Thoracic aorta (tissue), 2 donors: ENCODE data around the gene ARID1B. TPM values are rescaled to one million over a fixed set of nuclear protein-coding genes. Genes with fewer than 3 reads are reported as not detected.

ENCODE experiments used
- ATAC-seq: fragments of 150-250 bp; one replicate; pipeline ENCODE4 v1.8.0; 2017; ENCODE audit warnings: low read depth; ENCODE audit not compliant: insufficient number of reproducible peaks, low FRiP score
- DNase-seq: peaks from one replicate; pipeline ENCODE4 v3.0.0-alpha.2; 2020; ENCODE audit warnings: low spot score
- H3K27ac ChIP-seq, 2 donors: fragments of 200-600 bp; sonication (generic); 1 replicate in 1 of 2; 2 replicates in 1 of 2; pipeline ENCODE4 v1.5.1; 2016; ENCODE audit warnings: mild to moderate bottlenecking in 2 of 2, moderate library complexity in 2 of 2
- H3K27me3 ChIP-seq: fragments of 200-600 bp; sonication (generic); replicated peaks from 2 replicates; pipeline ENCODE4 v1.6.0; 2016; ENCODE audit warnings: mild to moderate bottlenecking; ENCODE audit not compliant: insufficient read depth
- H3K36me3 ChIP-seq: fragments of 200-600 bp; sonication (generic); one replicate; pipeline ENCODE4 v1.5.1; 2016
- H3K4me1 ChIP-seq, 2 donors: fragments of 200-600 bp; sonication (generic); 1 replicate in 1 of 2; 2 replicates in 1 of 2; pipeline versions ENCODE4 v1.5.1 to v1.6.0; 2016; ENCODE audit warnings: low read depth in 2 of 2, mild to moderate bottlenecking in 1 of 2; ENCODE audit not compliant: control insufficient read depth in 1 of 2
- H3K4me3 ChIP-seq: fragments of 200-600 bp; sonication (generic); 2 replicates; pipeline ENCODE4 v1.5.1; 2016; ENCODE audit warnings: mild to moderate bottlenecking
- H3K9me3 ChIP-seq: fragments of 200-600 bp; sonication (generic); 2 replicates; pipeline ENCODE4 v1.5.1; 2016
- total RNA-seq, 2 donors: library from RNA; depleted of rRNA; stranded (reverse); fragments of >200 nt; gene quantifications; one replicate each; pipeline versions ENCODE4 v1.1.0 to v1.2.3, GENCODE V29; 2016
- TF ChIP-seq, protein P1 (sequence below): fragments of 200-600 bp; sonication (generic); IDR thresholded peaks from one replicate; pipeline ENCODE4 v1.5.1; 2019; ENCODE audit warnings: antibody characterized with exemption

The ARID1B gene
- total RNA-seq, 2 donors from 2014 or later: 120 to 158 TPM

DNA sequence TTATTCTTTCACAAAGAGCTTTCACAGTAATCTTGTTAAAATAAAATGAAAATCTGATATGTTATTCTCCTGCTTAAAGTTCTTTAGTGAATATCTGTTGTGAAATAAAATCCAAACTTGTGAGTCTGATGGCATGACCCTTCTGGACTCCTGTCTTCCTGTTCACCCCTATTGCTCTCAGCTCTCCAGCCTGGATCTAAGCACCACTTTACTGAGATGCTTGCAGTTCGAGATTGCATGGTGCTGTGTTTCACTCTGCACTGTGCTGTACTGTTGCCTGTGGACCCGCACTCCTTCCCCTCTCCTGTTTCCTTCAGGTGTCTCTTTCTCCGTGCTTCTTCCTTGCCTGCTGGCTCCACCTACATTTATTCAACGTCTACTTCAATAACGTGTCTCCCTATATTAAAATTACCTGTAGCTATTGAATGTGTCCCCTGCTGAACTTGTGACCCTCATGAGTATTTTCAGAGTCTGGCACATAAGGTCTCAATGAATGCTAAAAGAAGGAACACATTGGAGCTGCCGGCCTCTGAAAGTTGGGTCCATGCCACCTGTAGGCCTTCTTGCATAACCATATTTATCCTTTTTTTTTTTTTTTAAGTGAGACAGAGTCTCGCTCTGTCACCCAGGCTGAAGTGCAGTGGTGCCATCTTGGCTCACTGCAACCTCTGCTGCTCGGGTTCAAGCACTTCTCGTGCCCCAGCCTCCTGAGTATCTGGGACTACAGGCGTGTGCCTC is 100.1 kb downstream of the ARID1B start:
- H3K4me1 ChIP-seq: peaks cover 0 to 34% of the 10 kb centered on the region in 2 donors
- H3K36me3 ChIP-seq: no peaks in the 10 kb centered on the region
- H3K27me3 ChIP-seq: no peaks in the 10 kb centered on the region
- DNase-seq: no peak
- H3K9me3 ChIP-seq: no peaks in the 10 kb centered on the region
- TF ChIP-seq, protein P1, sequence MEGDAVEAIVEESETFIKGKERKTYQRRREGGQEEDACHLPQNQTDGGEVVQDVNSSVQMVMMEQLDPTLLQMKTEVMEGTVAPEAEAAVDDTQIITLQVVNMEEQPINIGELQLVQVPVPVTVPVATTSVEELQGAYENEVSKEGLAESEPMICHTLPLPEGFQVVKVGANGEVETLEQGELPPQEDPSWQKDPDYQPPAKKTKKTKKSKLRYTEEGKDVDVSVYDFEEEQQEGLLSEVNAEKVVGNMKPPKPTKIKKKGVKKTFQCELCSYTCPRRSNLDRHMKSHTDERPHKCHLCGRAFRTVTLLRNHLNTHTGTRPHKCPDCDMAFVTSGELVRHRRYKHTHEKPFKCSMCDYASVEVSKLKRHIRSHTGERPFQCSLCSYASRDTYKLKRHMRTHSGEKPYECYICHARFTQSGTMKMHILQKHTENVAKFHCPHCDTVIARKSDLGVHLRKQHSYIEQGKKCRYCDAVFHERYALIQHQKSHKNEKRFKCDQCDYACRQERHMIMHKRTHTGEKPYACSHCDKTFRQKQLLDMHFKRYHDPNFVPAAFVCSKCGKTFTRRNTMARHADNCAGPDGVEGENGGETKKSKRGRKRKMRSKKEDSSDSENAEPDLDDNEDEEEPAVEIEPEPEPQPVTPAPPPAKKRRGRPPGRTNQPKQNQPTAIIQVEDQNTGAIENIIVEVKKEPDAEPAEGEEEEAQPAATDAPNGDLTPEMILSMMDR: no peak
- no peak for ATAC-seq
- H3K4me3 ChIP-seq: no peak overlapping the region
- peak overlapping the region in 1 of 2 donors; percentile 3 for H3K27ac ChIP-seq

DNA sequence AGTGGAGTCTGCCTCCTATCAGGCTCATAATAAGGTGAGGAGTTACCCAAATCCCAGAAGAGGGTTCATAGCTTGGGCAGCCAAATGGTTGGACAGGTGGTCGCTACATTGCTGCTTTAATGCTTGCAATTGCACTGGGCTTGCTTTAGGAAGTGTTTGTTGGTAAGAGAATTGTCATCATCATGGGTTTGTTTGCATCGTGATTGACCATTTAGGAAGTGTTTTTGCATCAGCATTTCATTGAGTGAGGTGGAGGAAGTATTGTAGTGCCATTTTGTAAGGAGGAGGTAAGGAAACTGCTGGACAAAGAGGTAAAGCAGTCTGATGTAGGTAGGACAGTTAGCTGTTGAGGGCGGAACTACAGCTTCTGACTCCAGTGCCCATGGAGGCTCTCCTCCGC is 101.5 kb downstream of the ARID1B start:
- ATAC-seq: no peak
- TF ChIP-seq, protein P1: no peak
- Histone ChIP-seq H3K9me3 (no peaks in the 10 kb centered on the region), H3K27ac (no peak overlapping the region), H3K4me1 (peaks cover 0 to 41% of the 10 kb centered on the region in 2 donors), H3K4me3 (no peak overlapping the region), H3K27me3 (no peaks in the 10 kb centered on the region), H3K36me3 (no peaks in the 10 kb centered on the region)
- no peak for DNase-seq

DNA sequence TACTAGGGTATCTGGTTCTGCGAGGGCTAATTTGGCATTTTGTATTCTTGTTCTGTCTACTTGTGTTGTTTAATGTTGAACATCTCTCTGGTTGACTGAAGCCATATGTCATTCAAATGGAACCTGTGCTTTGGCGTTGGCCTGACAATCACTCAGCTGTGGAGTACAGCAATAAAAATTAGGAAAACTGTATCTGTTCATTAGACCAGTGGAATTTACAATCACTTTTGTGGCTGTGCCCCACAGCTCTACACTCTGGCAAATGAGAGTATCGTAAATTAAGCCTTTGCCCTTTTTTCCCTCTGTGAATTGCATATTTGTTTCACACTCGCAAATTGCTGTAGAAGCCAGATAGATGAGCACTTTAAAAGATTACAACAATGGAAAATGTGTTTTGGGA is 102.0 kb downstream of the ARID1B start:
- Histone ChIP-seq H3K27ac (no peak overlapping the region), H3K36me3 (no peaks in the 10 kb centered on the region), H3K9me3 (no peaks in the 10 kb centered on the region), H3K4me3 (no peak overlapping the region), H3K4me1 (peaks cover under 1 to 46% of the 10 kb centered on the region in 2 donors), H3K27me3 (no peaks in the 10 kb centered on the region)
- TF ChIP-seq, protein P1: no peak
- ATAC-seq: no peak
- DNase-seq: no peak

DNA sequence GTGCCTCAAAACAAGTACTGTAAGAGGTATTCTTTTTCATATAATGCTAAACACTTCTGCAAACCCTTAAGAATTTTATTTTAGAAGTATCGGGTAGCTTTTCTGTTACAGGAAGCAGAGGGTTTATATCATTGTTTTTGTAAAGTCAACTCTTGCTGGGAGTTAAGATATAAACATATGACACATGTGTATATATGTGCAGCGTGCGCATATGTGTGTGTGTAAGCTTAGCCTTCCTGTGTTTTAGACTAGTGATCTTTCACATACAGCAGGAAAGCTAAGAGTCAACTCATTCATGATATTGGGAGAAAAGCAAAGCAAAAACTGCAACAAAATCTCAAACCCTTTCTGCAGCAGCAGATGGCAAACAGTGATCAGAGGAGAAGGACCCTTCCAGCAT is 102.4 kb downstream of the ARID1B start:
- H3K27ac ChIP-seq: no peak overlapping the region
- no peak overlapping the region for H3K4me3 ChIP-seq
- TF ChIP-seq, protein P1: no peak
- H3K4me1 ChIP-seq: peaks cover 5 to 48% of the 10 kb centered on the region in 2 donors
- ATAC-seq (no peak), DNase-seq (no peak)
- no peaks in the 10 kb centered on the region for H3K9me3 ChIP-seq
- H3K36me3 ChIP-seq: no peaks in the 10 kb centered on the region
- H3K27me3 ChIP-seq: no peaks in the 10 kb centered on the region

DNA sequence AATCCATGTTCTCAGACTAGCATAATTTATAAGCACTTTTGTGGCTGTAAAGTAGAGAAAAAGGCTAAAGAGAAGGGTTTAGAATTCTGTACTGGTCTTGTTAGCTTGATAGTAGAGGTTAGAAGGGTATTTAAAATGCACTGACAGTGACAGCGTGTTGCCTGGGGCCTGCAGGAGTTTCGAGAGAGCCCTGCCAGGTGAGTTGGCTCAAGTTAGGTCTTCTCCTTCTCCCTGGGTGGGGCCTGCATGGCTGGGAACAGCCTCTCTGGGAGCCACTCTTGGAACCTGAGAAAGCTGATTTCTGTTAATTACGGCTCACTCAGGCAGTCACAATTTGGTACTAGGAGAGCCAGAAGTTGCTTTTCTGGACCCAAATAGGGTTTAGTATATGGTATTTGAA is 103.7 kb downstream of the ARID1B start:
- H3K4me1 ChIP-seq: peaks cover 5 to 48% of the 10 kb centered on the region in 2 donors
- no peaks in the 10 kb centered on the region for H3K36me3 ChIP-seq
- ATAC-seq (no peak), DNase-seq (no peak)
- H3K27ac ChIP-seq: no peak overlapping the region
- TF ChIP-seq, protein P1: no peak
- no peak overlapping the region for H3K4me3 ChIP-seq
- no peaks in the 10 kb centered on the region for H3K9me3 ChIP-seq
- H3K27me3 ChIP-seq: no peaks in the 10 kb centered on the region
